GM03348 (cell line): ENCODE data around the gene SLC25A19.
A peak's percentile ranks its signal among the peaks of the same experiment; 100 is the strongest.
"Not testable (repeated sequence)": the region's sequence is repeated elsewhere in the genome, so short reads cannot be mapped to it uniquely, and the experiment has no call there.

Experiments
- DNase-seq: peaks from one replicate; pipeline ENCODE4 v3.0.0; 2012; ENCODE audit warnings: low spot score

SLC25A19 gene

GRCh38 chr17:75301502-75302206 lies 12.4 kb upstream of the SLC25A19 start:
- no peak for DNase-seq

DNA sequence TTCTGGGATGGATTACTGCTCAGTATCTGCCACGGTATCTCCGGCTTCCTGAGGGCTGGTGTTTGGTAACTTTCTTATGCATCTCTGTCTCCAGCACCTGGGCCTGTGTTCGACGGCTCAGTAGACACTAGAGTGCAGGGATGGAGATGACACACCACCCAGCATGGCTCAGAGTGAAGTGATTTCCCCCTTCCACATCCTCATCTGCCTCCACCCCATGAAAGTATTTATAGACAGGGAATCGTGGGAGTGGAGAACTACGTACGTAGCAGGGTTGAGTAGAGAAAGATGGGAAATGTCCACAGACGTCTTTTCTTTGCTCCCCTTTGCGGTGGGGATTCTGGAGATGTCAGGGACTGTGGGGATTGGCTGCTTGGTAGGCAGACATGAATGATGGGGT lies 11.8 kb upstream of the SLC25A19 start:
- no peak for DNase-seq

DNA sequence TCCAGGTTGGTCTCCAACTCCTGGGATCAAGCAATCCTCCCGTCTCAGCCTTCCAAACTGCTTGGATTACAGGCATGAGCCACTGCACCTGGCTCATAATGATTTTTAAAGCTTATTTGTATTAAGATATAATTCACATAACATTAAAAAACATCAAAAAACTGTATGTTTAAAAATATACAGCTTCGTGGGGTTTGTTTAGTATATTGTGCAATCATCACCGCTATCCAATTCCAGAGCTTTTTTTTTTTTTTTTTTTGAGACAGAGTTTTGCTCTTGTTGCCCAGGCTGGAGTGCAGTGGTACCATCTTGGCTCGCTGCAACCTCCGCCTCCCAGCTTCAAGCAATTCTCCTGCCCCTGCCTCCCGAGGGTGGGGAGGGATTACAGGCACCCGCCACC lies 11.0 kb upstream of the SLC25A19 start:
- no peak for DNase-seq

GRCh38 chr17:75295201-75296158 lies 6.2 kb upstream of the SLC25A19 start:
- no peak for DNase-seq

DNA sequence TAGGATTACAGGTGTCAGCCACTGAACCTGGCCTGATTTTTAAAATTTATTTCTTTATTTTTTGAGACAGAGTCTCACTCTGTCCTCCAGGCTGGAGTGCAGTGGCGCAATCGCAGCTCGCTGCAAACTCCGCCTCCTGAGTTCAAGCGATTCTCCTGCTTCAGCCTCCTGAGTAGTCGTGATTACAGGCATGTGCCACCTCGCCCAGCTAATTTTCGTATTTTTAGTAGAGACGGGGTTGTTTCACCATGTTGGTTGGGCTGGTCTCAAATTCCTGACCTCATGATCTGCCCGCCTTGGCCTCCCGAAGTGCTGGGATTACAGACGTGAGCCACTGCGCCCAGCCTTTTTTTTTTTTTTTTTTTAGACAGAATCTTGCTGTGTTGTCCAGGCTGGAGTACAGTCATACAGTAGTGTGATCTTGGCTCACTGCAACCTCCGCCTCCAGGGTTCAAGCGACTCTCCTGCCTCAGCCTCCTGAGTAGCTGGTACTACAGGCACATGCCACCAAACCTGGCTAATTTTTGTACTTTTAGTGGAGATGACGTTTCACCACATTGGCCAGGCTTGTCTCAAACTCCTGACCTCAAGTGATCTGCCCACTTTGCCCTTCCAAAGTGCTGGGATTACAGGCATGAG lies 3.7 kb upstream of the SLC25A19 start:
- DNase-seq, result not testable (repeated sequence)

- DNase-seq, result peak; percentile 59
Observed at GRCh38 chr17:75289832-75290337, 652 bp upstream of the SLC25A19 start.

- DNase-seq, result peak; percentile 42
Observed at GRCh38 chr17:75288770-75289114, 491 bp downstream of the SLC25A19 start.

DNA sequence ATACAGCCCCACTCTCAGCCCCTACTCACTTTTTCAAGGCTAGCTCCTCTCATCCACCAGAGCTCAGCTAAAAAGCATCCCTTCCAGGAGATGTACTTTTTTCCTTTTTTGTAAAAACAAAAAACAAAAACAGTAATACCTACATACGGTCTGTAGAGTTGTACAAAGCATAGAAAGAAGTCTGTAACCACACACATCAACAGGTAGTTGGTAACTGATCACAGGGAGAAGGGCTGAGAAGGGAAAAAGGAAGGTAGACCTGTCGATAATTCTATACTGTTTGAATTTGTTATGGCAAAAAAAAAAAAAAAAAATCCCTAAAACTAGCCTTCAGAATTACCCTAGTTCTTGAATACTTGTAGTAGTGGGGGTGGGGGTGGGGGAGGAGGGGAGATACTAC lies 874 bp downstream of the SLC25A19 start:
- no peak for DNase-seq

- no peak for DNase-seq
Observed at GRCh38 chr17:75287221-75287620, 2.0 kb downstream of the SLC25A19 start.

GRCh38 chr17:75285123-75285522 lies 4.1 kb downstream of the SLC25A19 start:
- no peak for DNase-seq

GRCh38 chr17:75280189-75280588 lies 9.0 kb downstream of the SLC25A19 start:
- not testable (repeated sequence) for DNase-seq

DNA sequence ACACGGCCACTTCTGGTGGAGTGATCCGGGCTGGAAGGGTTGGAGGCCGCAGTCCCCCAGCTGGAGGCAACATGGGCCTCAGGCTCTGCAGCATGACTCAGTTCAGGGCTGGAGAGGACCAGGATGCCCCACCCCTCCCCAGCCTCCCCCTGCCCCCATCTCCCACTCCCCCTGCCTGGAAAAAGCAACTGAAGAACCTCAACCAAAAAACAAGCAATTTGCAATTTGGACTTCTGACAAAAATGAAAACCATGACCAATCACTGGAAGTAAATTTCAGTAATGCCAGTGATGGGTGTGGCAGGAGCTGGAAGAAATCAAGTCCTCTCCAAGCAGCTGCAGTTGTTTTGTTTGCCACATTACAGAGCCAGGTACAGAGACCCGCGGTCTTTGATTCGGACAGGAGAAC lies 11.6 kb downstream of the SLC25A19 start:
- DNase-seq, result peak; percentile 83

GRCh38 chr17:75273977-75274708 lies 15.1 kb downstream of the SLC25A19 start:
- DNase-seq, result peak; percentile 57

DNA sequence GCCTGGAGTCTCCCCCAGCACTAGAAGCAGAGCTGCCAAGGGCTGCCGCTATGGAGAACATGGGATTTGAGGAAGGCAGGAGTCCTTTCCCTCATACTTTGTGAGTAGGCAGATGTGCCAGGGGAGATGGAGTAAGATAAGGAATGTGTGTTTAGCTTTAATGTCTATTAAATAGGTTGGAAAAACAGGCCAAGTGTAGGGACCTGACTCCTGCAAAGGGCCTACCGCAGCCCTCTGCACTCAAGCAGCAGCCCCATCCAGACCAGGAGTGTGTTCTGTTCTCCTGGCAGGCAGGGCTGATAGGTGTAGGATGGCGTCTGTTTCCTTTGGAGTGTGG lies 16.4 kb downstream of the SLC25A19 start:
- DNase-seq, result no peak

- peak; percentile 76 for DNase-seq
Observed at GRCh38 chr17:75271955-75272847, 17.0 kb downstream of the SLC25A19 start.

GRCh38 chr17:75271233-75271954 lies 17.8 kb downstream of the SLC25A19 start:
- peak; percentile 97 for DNase-seq

DNA sequence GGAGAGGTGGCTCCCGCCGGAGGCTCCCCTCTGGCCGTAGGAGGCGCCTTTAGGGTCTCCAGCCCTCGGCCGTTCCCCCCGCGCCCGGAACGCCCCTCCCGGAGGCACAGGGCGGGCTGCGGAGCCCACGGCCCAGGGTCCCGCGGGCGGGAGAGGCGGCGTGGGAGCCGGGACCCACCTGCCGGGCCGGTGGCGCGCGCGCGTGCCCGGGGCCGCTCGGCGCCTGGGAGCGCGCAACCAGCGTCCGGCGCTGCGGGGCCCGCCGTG lies 18.3 kb downstream of the SLC25A19 start, which contains the start of gene MIF4GD:
Gene MIF4GD, minus strand, starts transcription at position 266 of the 267 bp plus-strand sequence. CDS start 1,036 bp downstream, outside the sequence.
- no peak for DNase-seq

DNA sequence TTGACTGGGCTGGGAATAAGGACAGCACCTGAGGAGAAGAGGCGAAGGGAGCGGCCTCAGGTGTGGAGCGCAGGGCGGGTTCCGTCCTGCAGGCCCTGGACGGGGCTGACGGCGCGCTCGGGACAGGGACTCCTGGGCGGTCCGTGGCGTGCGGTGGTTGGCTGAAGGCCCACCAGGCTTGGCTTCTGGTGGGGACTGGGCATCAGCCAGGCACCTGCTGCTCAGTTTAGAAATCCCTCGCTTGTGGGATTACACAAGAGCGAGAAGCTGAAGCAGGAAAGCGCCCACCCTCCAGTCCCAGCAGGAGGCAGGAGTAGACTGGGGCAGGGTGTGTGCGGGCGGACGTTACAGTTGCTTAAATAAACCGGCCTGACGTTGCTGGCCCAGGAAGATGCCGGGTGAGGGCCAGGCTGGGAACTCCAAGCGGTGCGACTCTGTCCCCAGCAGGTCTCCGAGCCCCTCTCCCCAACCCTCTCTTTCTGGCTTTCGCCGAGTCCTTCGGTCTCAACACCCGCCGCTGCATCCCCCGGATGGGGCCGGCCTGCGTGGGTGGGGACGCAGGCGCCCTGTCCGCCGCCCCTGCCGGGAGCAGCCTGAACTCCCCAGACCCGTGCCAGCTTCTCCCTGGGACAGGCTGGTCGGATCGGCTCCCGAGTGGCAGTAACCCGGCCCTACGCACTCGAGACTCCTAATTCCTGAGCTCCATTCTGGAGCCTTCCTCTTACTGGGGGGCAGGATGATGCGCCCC lies 18.8 kb downstream of the SLC25A19 start:
- DNase-seq, result peak; percentile 87

DNA sequence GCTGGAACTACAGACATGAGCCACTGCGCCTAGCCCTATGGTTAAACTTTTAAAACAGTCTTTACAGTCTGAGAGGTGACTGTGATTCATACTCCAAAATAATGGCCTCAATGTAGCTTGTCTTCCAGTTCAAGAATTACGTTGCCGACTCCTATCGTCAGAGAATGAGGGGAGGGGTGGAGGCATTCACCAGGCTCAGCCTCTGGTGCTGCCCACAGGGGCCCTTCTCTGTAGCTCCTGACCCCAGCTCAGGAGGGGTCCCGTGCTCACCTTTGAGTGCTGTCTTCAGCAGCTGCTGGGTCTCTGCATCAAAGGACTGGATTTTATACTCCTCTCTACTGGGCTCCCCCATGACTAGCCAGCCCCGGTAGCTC lies 19.4 kb downstream of the SLC25A19 start:
- no peak for DNase-seq
